HG02884 (cell line): ENCODE data around the gene STAB1.

ENCODE experiments used
- ATAC-seq: cut with Tn5 transposase; IDR thresholded peaks from one replicate; pipeline ENCODE4 v1.9.1; 2021; ENCODE audit warnings: mild to moderate bottlenecking, moderate library complexity; ENCODE audit not compliant: unreplicated experiment

STAB1 gene

GRCh38 chr3:52494886-52495495 lies at the start of gene STAB1:
TSS of gene STAB1 (plus strand) at chr3:52495338. CDS start at chr3:52495414, 76 bp downstream.
- ATAC-seq, result no peak

DNA sequence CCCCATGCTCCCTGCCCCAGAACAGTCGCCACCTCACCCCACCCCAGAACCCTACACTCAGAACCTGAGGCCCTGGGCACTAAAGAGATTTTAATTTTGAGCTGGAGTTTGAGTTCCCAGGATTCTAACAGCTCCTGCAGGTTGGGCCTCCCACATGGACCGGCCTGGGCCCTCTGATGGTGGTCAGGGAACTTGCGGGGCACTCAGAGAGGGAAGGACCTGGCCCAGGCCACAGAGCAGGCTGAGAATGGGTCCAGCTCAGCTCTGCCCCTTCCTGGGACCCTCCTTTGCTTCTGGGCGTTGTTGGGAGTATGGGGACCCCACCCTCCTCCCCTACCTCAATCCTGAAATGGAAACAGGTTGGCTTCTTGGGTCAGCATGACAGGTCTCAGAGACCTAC lies 49.1 kb upstream of the STAB1 start:
- ATAC-seq, result no peak

GRCh38 chr3:52446631-52447511 lies 48.3 kb upstream of the STAB1 start:
- no peak for ATAC-seq

DNA sequence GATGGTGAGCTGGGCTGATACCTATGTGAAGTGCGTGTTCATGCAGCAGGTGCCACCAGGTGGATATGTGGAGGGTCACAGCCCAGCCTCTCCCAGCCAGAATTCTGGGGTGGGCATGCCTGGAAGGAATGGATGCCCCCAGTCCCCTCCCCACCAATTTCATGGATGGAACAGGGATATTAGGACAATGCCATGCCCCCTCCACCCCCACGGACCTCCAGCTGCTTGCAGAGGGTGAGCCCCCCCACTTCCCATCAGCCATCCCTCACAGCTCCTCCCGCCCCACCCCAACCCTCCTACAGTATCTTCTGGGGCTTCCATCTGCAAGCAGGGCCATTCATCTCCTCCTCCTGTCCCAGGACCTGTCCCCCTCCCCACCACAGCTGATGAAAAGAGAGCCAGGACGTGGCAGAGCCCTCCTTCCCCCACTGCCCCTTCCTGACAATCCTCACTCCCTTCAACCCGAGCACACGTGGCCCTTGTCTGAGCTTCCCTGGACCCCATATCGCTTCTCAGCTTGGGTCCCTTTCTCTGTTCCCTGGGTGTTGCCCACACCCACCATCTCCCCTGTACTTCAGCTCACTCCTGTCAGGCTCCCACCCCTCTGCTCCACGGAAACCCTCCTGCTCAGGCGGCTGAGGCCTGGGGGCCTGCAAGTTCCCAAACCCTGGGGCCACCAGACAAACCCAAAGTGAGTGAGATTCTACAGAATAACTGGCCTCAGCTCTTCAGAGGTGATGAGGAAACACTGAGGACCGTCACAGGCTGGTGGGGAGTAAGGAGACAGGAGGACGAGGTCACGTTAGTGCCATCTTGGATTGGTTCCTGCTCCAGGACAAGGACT lies 47.4 kb upstream of the STAB1 start:
- no peak for ATAC-seq

DNA sequence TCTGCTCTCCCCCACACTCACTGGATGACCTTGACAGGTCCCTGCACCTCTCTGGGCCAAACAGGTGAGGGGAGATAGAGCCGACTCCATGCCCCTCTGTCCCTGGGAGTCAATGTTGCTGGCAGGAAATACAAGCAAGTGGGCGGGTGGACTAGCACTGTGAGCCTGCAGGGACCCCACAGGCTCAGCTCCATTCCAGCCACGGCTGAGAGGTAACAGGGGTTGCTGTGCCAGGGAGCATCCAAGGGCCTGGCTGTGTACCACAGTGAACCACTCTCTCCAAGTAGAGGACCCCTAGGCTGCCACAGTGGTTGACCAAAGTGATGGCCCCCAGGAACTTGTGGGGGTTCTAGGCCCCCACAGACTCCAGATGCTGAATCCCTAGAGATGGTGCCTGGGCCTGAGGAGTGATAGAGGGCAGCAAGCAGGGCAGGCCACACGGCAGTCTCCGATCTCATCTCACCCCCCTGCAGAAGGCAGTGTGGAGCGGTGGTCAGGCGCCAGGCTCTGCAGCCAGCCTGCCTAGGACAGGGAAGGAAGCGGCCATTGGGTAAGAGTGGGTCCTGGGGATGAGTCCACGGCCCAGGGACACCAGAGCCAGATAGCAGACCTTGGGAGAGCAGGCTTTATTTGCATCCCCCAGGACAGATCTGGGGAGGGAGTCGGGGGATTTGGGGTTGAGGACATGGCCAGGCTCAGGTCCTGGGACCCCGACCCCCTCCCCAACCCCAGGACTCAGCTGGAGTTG lies 44.5 kb upstream of the STAB1 start:
- no peak for ATAC-seq

GRCh38 chr3:52451237-52452083 lies 43.7 kb upstream of the STAB1 start:
- ATAC-seq, result no peak

- no peak for ATAC-seq
These were observed 43.0 kb upstream of the STAB1 start for GRCh38 chr3:52452126-52452525.

GRCh38 chr3:52452570-52453221 lies 42.4 kb upstream of the STAB1 start:
- ATAC-seq, result no peak

- ATAC-seq, result no peak
These were observed 41.5 kb upstream of the STAB1 start, which contains the start of gene TNNC1 for GRCh38 chr3:52453496-52454249. TSS of gene TNNC1 (minus strand) at chr3:52454041. CDS start at chr3:52454015, 26 bp downstream.

DNA sequence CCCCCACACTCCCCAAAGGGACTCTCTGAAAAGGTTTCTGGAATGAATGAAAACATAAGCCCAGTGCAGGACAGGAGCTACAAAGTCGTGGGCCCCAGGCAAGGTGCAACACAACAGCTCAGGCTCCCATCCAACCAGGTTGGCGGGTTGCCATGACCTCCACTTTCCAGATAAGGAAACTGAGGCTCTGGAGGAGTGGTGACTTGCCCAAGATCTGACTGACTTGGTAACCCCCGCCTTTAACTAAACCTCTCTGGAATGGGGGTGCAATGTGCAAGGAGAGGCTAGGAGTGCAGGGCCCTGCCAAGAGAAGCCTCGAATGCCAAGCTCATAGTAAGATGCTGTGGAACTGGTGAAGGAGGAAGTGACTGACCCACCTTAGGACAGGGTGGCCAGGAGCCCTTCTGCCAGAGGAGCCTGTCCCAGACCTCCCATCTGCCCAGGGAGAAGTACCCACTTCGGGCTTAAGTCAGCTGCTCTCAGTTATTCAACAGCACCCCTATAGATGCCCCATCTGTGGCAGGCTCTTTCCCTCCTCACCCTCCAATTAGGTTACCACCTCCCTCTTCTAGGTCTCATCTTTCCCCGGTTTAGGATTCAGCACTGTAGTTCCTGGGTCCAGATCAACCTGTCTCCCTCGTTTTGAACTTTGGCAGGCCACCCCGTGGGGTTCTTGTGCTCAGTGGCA lies 40.7 kb upstream of the STAB1 start:
- no peak for ATAC-seq

DNA sequence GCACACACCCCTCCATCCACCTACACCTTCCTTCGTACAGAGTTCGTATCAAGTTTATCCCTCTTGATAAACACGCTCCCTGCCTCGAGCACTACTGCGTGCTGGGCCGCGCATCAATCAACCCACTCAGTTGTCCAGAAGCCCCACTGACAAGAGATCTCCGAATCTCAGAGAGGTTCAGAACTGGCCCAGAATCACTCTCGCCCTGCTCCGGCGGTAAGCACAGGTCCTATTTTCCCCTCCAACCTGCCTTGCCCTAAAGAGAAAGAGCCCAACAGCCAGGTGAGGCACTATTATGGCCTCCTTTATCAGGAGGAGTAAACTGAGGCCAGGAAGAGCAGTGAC lies 40.2 kb upstream of the STAB1 start:
- no peak for ATAC-seq

DNA sequence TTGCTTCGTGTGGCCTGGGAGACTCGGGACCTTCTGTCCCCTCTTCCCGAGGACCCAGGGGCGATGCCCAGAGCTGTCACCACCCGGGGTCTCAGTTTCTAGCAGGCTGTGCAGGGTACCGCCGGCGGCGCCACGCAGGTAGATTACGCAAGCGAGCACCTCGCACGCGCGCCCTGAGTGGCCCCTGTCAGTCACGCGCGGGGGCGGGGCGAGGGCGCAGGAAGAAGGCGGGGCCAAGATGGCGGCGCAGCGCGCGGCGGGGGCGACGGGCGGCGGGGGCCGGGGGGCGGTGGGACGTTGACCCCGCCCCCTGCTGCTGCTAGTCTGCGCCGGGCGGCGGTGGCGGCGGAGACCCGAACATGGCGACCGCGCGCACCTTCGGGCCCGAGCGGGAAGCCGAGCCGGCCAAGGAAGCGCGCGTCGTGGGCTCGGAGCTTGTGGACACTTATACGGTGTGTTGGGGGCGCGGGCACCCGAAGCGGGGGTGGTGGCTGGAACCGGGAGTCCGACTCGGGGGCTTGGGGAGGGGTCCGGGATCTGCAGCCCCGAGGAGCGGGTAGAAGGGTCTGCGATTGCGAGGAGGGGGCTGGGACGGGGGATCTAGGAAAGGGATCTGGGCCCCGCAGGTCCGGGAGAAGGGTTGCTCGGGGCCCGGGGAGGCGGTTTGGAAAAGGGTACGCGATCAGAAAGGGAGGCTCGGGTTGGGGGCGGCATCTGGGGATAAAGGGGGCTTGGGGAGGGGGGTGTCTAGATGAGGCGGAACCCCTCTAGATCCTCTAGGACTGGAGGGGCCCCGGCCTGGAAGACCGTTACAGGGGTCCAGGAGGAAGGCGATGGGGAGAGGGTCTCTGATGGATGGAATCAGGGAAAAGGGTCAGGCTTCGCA lies 39.6 kb upstream of the STAB1 start, which contains the start of gene NISCH:
NISCH (plus strand) TSS at position 322 of the 886 bp plus-strand sequence; CDS start at position 360, 38 bp downstream.
- ATAC-seq, result peak; percentile 78

DNA sequence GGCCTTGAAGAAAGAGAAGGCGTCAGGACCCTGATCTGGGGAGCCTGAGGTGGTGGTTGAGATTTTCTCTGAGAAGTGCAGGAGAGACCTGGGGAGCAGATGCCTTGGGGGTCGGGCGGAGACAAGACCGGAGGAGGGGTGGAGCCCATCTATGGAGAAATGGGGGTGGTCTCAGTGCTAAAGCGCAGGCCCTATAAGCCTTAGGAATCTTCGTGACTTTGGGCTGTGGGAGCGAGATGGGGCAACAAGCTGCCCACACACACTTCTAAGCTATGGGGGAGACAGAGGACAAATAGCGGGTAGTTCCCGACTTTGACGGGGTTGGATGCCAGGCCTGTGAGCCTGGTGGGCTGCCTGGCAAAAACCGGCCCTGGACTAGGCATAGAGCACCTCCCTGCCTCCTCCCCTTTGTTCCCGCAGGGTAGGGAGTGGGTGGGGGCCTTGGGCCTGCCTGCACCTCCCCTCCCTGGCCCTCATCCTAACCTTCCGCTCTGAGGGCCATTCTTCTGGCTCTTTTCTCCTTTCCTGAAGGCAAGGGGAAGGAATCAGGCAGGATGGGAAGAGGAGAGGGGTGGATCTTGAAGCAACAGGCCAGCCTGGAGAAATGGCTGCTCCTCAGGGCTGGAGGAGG lies 38.9 kb upstream of the STAB1 start:
- no peak for ATAC-seq

DNA sequence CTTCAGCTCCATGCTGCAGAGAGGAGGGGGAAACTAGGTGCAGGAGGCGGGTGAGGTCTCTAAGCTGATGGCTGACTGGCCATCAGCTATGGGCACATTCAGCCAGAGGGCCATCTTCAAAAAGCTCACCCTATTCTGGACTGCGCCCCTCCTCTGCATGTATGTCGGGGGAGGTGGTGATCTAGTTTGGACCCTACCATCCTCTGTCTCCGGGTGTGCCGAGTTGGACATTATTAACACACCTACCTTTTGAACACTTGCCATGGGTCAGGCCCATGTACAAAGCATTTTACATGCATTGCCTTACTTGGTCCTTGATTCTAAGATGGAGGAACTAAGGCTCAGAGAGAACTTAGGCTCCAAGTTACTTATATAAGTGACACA lies 38.3 kb upstream of the STAB1 start:
- no peak for ATAC-seq

DNA sequence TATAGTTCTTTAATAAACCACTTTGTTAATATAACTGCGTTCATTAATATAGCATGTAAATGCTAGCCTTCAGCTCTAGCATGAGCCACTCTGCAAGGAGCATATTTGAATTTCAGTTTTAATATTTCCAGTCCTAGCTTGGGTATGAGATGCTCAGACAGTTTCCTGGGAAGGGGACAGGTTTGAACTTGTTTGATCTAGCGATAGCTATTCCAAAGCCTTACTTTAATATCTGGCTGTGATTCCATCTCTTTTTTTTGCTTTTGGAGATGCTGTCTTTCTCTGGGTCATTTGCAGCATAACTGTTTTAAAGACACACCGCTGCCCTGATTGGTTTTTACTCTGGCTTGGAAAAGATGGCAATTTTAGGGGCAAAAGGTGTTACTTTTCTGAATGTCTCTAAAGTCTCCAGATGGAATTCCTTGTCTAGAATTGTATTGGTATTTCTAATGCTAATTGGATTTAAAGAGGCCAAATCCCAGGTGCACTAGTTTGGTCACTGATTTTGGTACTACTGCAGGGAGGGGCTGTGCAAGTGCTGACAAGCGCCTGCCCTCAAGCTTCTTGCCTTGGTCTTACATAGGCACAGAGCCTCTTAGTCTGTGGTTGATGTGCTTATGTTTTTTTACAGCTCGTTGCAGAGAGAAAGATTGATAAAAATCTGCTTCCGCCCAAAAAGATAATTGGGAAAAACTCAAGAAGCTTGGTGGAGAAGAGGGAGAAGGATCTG lies 36.9 kb upstream of the STAB1 start:
- ATAC-seq, result no peak
